ENCODE results near the gene CASP8AP2.
"Not testable (repeated sequence)": the region's sequence is repeated elsewhere in the genome, so short reads cannot be mapped to it uniquely, and the experiment has no call there.

CASP8AP2 gene

DNA sequence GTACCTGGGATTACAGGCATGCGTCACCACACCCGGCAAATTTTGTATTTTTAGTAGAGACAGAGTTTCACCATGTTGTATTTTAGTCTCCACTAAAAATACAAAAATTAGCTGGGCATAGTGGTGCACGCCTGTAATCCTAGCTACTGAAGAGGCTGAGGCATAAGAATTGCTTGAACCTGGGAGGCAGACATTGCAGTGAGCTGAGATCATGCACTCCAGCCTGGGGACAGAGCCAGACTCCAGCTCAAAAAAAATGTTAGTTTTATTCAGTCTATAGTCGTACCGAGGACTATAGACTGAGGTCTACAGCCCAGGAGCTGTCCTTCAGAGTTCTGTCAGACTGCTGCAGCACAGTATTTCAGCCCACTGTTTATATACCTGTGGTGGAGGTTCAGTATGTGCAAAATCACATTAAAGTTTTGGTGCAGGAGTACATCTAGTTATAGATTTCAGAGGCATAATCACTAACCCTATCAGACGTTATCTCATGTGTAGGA is 3.6 kb upstream of the CASP8AP2 start:
- DNase-seq (ENCODE audit: low spot score) = no peak

DNA sequence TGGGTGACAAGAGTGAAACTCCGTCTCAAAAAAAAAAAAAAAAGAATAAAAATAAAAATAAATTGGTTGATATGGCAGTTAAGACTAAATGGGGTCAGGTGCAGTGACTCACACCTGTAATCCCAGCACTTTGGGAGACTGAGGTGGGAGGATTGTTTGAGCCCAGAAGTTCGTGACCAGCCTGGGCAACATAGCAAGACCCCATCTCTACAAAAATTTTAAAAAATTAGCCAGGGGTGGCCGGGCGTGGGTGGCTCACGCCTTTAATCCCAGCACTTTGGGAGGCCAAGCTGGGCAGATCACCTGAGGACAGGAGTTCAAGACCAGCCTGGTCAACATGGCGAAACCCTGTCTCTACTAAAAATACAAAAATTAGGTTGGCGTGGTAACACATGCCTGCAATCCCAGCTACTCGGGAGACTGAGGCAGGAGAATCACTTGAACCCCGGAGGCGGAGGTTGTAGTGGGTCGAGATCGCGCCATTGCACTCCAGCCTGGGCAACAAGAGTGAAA is 1.1 kb upstream of the CASP8AP2 start:
- DNase-seq (ENCODE audit: low spot score) = not testable (repeated sequence)

DNA sequence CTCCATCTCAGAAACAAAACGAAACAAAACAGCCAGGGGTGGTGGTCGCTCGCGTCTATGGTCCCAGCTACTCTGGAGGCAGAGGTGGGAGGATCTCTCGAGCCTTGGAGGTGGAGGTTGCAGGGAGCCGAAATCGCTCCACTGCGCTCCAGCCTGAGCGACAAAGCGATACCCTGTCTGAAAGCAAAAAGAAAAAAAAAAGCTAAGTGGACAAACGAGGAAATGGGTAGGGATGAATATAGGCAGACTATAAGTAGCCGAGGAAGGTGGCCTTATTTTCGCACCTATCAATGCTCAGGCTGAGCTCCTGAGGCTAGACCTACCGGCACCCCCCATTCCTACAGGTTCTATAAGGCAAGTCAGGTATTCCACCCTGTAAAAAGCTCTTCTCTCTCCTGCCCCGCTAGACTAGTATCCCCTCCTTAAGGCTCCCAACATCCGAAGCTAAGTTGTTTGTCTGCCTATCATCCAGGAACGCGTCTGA is 650 bp upstream of the CASP8AP2 start:
- peak; percentile 10 for DNase-seq (ENCODE audit: low spot score)

DNA sequence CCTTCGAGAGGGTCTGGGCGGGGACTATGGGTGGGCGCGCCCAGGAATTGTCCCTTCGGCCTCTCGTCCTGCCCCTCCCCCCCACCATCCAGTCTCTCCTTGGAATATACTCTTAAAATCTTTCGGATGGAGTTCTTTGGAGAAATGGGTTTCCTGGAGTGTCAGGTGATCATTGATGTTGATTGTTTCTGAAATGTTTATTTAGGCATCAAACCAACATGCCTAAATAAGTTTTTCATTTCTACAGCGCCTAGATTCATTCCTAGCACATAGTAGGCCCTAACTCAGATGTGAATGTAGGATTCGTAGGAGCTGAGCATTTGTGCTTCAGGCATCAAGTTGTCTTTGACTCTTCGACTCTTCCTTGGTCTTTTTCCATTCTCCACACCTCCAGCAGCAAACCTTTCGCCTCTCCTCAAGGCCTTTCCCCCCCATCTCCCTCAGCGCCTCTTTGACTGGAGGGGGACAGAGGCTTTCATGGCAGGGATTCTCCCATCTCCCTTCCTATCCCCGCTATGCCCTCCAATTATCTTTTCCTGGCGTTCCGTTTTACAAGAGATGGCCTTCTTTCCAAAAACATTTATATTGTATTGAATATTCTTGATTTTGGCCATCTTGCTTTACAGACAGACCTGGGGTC is 610 bp downstream of the CASP8AP2 start:
- DNase-seq (ENCODE audit: low spot score) = peak; percentile 19

DNA sequence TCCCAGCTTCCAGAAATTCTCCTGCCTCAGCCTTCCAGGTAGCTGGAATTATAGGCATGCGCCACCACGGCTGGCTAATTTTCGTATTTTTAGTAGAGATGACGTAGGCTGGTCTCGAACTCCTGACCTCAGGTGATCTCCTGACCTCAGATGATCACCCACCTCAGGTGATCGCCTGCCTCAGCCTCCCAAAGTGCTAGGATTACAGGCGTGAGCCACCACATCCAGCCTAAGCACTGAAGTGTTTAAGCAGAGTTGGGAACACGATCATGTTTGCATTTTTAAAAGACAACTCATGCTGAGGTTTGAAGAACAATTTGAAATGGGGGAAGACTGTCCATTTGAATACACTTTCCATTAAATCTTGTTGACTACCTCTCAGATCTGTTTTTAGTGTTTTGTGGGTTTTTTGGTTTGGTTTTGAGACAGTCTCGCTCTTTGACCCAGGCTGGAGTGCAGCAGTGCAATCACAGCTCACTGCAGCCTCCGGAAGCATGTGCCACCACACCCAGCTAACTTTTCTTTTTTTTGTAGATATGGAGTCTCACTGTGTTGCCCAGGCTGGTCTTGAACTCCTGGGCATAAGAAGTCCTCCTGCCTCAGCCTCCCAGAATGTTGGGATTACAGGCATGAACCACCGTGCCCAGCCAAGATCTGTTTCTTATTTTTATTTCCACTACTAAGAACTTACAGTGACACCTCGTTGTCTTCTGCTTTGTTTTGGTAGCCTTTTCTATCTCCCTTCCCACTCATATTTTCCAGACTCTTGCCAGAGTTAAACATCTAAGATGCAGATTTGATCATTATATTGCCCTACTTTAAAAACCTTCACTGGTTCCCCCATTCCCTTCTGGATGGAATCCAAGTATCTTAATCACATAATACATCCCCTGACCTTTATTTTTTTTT is 5.5 kb downstream of the CASP8AP2 start:
- no peak for DNase-seq (ENCODE audit: low spot score)

DNA sequence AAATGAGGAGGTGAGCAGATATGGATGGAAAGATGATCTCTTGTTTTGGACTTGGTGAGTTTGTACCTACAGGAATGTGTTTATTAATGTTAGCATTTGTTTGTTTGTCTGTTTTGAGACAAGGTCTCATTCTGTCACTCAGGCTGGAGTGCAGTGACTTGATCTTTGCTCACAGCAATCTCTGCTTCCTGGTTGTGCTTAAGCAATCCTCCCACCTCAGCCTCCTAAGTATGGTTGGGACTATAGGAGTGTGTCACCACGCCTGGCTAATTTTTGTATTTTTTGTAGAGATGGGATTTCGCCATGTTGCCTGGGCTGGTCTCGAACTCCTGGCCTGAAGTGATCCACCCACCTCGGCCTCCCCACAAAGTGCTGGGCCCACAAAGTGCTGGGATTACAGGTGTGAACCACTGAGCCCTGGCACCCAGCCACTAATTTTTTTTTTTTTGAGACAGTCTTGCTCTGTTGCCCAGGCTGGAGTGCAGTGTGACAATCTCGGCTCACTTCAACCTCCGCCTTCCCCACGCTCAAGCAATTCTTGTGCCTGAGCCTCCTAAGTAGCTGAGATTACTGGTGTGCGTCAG is 7.1 kb downstream of the CASP8AP2 start:
- DNase-seq (ENCODE audit: low spot score) = no peak

DNA sequence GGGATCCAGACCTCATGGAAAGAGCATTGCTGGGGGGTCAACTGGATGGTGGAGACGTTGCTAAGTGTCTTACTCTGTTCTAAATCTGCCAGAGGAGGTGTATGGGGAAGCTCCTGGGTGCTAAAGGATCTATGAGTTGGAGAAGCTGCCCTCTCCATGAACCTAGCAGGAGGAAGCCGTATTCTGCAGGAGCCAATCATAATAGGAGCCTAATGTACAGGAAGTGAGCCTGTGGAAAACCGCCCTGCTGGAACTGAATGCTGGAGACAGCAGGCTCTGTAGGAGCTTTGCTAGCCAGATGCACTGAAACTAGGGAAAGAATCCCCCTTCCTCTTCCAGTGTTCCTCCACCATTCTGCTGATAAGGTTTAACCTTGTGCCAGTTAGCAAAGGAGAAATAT is 10.9 kb downstream of the CASP8AP2 start:
- DNase-seq (ENCODE audit: low spot score) = no peak

DNA sequence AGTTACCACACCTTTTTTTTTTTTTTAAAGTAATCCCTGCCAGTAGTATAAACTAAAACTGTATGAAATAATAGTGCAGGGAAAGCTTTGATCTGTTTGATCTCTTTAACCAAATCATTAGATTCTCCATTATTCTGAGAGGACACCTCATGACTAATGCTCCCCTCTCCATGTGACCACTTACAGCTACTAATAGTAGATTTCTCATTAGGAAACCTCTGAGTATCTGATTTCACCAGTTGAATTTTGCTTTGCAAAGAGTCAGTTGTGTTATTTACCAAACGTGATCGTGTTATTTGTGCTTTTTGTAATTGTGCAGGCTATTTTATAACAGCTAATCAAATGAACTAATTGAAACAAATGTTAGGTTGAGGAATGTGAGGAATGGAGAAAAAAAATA is 12.5 kb downstream of the CASP8AP2 start:
- DNase-seq (ENCODE audit: low spot score) = peak; percentile 7

DNA sequence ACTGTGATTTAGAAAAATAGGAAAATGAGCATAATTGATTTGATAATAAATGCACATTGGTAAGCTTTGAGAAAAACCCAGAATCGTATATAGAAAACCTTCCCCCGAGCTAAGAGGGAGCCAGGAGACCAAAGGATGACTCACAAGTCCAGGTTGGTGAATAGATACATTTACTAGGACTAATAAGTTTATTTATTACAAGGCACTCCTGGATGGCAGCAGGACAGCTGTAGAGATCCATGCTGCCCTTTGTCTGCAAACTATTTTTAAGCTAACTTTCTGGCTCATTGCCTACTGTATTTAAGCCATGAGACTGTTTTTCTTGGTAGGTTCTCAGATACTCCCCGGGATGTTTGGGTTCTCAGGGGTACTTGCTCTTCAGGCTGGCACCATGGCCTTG is 13.4 kb downstream of the CASP8AP2 start:
- DNase-seq (ENCODE audit: low spot score) = no peak

DNA sequence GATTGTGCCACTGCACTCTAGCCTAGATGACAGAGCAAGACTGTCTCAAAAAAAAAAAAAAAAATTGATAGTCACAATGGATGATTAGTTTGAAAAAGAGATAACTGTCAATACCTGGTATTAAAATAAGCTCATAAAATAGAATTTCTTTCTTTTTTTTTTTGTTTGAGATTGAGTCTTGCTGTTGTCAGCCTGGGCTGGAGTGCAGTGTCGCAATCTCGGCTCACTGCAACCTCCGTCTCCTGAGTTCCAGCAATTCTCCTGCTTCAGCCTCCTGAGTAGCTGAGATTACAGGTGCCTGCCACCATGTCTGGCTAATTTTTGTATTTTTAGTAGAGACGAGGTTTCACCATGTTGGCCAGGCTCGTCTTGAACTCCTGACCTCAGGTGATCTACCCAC is 17.8 kb downstream of the CASP8AP2 start:
- not testable (repeated sequence) for DNase-seq (ENCODE audit: low spot score)

DNA sequence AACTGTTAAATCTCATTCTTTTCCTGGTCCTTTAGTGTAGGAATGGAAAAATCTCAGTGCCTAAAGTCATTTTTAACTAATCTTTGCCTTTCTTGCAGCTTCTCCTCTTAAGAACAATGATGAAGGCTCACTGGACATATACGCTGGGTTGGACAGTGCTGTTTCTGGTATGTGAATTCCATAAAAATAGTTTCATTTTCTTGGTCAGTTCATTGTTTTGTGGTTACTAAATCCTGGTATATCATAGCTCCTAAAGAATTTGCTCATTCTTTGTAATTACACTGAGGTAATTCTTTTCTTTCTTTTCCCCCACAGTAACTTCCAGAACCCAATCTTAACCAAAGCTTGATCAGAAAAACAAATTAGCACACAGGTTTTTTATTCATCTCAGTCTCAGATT is 23.4 kb downstream of the CASP8AP2 start:
- DNase-seq (ENCODE audit: low spot score) = peak; percentile 32

DNA sequence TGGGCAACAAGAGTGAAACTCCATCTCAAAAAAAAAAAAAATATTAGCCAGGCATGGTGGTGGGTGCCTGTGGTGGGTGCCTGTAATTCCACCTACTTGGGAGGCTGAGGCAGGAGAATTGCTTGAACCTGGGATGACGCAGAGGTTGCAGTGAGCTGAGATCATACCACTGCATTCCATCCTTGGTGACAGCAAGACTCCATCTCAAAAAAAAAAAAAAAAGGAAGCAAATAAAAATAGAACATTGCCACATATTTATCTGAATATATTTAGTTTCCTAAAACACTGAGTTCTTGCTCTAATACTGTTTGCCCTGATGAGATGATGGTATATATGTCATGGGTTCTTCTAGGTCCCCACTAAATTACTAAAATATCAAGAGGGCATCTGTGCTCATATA is 28.4 kb downstream of the CASP8AP2 start:
- DNase-seq (ENCODE audit: low spot score) = no peak

DNA sequence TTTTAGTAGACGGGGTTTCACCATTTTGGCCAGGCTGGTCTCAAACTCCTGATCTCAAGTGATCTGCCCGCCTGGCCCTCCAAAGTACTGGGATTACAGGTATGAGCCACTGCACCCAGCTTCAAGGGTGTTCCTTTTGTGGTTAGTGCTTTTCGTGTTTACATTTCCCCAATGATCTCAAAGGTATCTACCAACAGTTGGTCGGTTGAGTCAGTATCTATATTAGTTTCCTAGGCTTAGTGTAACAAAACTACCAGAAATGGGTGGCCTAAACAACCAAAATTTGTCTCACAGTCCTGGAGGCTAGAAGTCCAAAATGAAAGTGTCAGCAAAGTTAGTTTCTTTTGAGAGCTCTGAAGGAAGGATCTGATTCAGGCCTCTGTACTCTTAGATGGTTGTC is 30.1 kb downstream of the CASP8AP2 start:
- DNase-seq (ENCODE audit: low spot score) = no peak

DNA sequence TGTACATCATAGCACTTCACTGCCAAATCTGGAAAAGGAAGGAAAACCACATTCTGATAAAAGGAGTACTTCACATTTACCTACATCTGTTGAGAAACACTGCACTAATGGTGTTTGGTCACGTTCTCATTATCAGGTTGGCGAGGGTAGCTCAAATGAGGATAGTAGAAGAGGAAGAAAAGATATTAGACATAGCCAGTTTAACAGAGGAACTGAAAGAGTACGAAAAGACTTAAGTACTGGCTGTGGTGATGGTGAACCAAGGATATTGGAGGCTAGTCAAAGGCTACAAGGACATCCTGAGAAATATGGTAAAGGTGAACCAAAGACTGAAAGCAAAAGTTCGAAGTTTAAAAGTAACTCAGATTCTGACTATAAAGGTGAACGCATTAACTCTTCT is 32.6 kb downstream of the CASP8AP2 start:
- DNase-seq (ENCODE audit: low spot score) = no peak

DNA sequence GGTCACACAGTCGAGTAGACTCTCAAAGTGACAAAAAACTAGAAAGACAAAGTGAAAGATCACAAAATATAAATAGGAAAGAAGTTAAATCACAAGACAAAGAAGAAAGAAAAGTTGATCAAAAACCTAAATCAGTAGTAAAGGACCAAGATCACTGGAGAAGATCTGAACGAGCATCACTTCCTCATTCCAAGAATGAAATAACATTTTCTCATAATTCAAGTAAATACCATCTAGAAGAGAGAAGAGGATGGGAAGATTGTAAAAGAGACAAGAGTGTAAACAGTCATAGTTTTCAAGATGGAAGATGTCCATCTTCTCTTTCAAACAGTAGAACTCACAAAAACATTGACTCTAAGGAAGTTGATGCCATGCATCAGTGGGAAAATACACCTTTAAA is 33.0 kb downstream of the CASP8AP2 start:
- DNase-seq (ENCODE audit: low spot score) = no peak

DNA sequence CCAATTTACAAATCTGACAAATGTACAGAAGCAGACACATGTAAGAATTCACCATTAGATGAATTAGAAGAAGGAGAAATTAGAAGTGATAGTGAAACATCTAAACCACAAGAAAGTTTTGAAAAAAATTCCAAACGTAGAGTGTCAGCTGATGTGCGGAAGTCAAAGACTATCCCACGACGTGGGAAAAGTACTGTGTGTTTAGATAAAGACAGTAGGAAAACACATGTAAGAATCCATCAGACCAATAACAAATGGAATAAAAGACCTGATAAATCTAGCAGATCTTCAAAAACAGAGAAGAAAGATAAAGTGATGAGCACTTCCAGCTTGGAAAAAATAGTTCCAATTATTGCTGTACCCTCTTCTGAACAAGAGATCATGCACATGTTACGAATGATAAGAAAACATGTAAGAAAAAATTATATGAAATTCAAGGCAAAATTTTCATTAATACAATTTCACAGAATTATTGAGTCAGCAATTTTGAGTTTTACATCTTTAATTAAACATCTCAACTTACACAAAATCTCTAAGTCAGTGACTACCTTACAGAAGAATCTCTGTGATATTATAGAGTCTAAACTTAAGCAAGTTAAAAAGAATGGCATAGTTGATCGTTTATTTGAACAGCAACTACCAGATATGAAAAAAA is 36.5 kb downstream of the CASP8AP2 start:
- DNase-seq (ENCODE audit: low spot score) = no peak

DNA sequence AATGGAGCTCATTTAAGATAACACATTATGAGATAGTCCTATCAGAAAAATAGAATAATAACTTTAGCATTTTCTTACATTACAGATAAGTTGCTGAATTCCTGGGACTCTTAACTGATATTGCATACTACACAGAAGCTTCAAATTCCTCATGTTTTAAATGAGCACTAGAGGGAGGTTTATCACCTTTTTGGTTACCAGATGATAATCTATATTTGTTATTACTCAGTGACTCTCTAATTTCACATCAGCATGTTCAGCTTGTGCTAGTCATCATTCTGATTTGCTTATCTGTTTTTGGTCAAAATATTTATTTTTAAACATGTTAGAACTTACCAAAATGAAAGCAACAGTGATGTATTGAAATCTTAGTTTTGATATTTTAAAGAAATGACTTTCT is 44.0 kb downstream of the CASP8AP2 start:
- no peak for DNase-seq (ENCODE audit: low spot score)

DNA sequence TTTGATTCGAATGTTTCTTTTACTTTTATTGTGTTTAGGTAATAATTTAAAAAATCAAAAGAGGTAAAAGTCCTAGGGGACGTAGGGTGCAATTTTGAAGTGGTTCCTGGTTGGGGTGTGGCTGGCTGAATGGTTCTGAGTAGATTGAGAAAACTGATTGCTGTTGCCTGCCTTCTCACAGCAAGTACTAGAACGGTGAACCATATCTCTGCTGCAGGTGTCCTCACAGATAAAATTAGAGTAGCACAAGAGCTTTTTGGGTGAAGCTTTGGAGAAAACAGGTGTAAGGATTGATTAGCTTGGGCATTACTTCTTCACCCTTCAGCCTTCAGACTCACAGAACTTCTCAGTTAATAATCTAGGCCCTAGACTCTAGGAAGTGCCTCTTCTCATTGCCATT is 44.8 kb downstream of the CASP8AP2 start:
- no peak for DNase-seq (ENCODE audit: low spot score)

DNA sequence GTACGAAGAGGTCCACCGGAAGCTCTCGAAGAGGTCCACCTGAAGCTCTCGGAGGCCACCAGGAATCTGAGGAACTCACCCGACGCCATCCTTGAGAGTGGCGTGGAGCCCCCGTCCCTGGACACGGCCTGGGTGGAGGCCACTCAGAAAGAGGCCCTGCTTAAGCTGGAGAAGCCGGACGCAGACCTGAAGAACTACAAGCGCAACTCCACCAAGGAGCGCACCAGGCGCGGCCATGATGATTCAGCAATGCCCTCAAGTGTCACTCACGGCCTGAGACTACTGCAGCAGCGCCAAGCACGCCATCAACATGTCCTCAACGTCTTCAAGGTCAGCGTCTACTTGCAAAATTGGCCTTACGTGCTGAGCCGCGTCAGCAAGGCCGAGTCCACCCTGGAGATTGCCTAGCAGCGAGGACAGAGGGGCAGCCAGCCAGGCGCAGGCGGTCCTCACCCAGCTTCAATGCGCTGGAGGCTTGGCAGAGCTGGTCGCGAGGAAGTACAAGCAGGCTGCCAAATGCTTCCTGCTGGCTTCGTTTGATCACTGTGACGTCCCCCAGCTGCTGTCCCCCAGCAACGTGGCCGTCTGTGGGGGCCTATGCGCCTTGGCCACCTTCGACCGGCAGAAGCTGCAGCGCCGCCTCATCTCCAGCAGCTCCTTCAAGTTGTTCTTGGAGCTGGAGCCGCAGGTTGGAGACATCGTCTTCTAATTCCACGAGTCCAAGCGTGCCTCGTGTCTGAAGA is 56.9 kb downstream of the CASP8AP2 start:
- no peak for DNase-seq (ENCODE audit: low spot score)

DNA sequence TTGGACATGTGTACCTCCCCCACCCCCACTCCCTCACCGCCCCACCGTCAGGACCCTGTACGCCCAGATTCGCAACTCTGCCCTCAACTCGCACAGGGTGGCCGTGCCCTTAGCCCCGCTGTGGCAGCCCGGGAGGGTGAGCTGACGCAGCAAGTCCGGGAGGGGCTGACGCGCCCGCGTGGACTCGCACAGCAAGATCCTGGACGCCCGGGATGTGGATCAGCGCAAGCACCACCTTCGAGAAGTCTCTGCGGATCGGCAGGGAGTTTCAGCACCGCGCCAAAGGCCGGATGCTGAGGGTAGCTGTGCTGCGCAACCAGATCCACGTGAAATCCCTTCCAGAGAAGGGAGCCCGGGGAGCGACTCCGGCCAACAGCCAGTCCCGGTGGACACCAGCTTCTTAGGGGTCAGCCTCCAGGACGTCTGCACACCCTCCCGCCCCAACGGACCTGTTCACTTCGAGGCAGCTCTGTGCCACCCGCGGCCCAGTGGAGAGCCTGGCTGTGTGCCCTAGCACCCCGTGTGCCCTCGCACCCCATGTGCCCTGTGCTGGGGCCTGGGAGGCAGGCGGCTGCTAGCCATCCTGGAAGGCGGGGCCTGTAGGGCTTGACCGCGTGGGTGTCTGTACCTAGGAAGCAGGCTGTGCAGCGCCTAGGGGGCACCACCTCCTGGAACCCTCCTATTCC is 57.9 kb downstream of the CASP8AP2 start:
- DNase-seq (ENCODE audit: low spot score) = no peak

DNA sequence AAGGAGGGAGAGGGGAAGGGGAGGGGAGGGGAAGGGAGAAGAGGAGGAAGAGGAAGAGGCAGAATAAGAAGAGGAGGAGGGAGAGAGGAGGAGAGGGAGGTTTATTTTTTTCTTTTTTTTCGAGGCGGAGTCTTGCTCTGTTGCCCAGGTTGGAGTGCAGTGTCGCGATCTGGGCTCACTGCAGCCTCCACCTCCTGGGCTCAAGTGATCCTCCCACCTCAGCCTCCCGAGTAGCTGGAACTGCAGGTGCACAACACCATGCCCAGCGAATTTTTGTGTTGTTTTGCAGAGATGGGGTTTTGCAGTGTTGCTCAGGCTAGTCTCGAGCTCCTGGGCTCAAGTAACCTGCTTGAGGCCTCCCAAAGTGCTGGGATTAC is 58.4 kb downstream of the CASP8AP2 start:
- DNase-seq (ENCODE audit: low spot score) = no peak

Data from GM03348 (cell line).